Airway epithelial cell (primary cell): ENCODE measurements around the gene CGB5. TPM values are rescaled to one million over a fixed set of nuclear protein-coding genes. Genes with fewer than 3 reads are reported as not detected.

Experiments used
- total RNA-seq: library from RNA; depleted of rRNA; stranded (reverse); fragments of >200 nt; gene quantifications from 2 replicates; pipeline ENCODE4 v1.2.3, GENCODE V29; 2015

Gene CGB5
- total RNA-seq: not detected in 2 replicates

DNA sequence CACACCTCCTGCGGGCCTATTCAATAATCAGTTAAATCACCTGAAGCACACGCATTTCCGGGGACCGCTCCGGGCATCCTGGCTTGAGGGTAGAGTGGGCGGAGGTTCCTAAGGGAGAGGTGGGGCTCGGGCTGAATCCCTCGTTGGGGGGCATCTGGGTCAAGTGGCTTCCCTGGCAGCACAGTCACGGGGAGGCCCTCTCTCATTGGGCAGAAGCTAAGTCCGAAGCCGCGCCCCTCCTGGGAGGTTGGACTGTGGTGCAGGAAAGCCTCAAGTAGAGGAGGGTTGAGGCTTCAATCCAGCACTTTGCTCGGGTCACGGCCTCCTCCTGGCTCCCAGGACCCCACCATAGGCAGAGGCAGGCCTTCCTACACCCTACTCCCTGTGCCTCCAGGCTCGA lies at the start of gene CGB5:
CGB5 (plus strand) TSS at position 301 of the 400 bp plus-strand sequence. CDS start 362 bp downstream, outside the sequence.

DNA sequence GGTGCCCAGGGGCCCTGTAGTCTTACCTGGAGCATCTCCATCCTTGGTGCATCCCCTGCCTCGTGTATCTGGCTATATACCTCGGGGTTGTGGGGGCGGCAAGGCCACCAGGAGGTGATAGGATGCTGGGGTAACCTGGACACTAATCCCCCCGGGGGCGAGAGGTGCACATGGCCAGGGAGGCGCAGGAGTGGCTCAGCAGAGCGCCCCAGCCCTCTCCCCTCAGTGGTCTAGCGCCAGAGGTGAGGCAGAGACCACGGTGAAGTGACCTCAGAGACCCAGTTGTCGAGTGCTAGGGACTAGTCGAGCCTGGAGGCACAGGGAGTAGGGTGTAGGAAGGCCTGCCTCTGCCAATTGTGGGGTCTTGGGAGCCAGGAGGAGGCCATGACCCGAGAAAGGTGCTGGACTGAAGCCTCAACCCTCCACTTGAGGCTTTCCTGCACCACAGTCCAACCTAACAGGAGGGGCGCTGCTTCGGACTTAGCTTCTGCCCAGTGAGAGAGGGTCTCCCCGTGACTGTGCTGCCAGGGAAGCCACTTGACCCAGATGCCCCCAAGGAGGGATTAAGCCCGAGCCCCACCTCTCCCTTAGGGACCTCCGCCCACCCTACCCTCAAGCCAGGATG lies 26.5 kb upstream of the CGB5 start, which contains the start of gene LHB:
LHB (minus strand) TSS at position 51 of the 625 bp plus-strand sequence; CDS start at position 41, 10 bp downstream.

DNA sequence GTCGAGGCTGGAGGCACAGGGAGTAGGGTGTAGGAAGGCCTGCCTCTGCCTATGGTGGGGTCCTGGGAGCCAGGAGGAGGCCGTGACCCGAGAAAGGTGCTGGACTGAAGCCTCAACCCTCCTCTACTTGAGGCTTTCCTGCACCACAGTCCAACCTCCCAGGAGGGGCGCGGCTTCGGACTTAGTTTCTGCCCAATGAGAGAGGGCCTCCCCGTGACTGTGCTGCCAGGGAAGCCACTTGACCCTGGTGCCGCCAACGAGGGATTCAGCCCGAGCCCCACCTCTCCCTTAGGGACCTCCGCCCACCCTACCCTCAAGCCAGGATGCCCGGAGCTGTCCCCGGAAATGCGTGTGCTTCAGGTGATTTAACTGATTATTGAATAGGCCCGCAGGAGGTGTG lies 19.4 kb upstream of the CGB5 start, which contains the start of gene CGB3:
CGB3 (minus strand) TSS at position 101 of the 400 bp plus-strand sequence. CDS start 362 bp downstream, outside the sequence.

DNA sequence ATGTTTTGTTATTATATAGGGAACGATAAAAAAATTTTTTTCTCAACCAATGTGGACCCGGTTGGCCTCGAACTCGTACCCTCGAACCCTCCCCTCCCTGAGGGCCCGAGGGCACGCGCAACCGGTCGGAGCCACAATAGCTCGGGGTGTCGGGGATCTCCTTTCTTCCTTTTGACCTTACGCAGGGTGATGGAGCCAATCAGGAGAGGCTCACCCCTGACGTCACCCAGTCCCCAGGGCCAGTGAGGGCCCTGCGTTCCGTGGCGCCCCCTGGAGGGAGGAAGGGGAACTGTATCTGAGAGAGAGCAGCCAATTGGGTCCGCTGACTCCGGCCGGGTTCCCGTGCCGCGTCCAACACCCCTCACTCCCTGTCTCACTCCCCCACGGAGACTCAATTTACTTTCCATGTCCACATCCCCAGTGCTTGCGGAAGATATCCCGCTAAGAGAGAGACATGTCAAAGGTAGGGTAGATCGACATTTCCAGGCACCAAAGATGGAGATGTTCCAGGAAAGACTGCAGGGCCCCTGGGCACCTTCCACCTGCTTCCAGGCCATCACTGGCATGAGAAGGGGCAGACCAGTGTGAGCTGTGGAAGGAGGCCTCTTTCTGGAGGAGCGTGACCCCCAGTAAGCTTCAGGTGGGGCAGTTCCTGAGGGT lies 11.9 kb upstream of the CGB5 start, which contains the start of gene CGB2:
CGB2 (plus strand) TSS at position 249 of the 660 bp plus-strand sequence; CDS start at position 455, 206 bp downstream.

DNA sequence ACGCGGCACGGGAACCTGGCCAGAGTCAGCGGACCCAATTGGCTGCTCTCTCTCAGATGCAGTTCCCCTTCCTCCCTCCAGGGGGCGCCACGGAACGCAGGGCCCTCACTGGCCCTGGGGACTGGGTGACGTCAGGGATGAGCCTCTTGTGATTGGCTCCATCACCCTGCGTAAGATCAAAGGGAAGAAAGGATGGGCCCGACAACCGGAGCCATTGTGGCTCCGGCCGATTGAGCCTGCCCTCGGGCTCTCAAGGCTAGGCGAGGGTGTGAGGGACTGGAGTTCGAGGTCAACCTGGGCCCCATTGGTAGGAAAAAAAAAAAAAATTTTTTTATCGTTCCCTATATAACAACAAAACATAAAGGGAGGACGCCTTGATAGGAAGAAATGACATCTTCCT lies 6.8 kb upstream of the CGB5 start, which contains the start of gene CGB1:
CGB1 (minus strand) TSS at position 81 of the 400 bp plus-strand sequence. CDS start 184 bp downstream, outside the sequence.

DNA sequence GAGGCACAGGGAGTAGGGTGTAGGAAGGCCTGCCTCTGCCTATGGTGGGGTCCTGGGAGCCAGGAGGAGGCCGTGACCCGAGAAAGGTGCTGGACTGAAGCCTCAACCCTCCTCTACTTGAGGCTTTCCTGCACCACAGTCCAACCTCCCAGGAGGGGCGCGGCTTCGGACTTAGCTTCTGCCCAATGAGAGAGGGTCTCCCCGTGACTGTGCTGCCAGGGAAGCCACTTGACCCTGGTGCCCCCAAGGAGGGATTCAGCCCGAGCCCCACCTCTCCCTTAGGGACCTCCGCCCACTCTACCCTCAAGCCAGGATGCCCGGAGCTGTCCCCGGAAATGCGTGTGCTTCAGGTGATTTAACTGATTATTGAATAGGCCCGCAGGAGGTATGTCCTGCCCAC lies 5.4 kb downstream of the CGB5 start, which contains the start of gene CGB8:
CGB8 (minus strand) TSS at position 101 of the 400 bp plus-strand sequence. CDS start 372 bp downstream, outside the sequence.

DNA sequence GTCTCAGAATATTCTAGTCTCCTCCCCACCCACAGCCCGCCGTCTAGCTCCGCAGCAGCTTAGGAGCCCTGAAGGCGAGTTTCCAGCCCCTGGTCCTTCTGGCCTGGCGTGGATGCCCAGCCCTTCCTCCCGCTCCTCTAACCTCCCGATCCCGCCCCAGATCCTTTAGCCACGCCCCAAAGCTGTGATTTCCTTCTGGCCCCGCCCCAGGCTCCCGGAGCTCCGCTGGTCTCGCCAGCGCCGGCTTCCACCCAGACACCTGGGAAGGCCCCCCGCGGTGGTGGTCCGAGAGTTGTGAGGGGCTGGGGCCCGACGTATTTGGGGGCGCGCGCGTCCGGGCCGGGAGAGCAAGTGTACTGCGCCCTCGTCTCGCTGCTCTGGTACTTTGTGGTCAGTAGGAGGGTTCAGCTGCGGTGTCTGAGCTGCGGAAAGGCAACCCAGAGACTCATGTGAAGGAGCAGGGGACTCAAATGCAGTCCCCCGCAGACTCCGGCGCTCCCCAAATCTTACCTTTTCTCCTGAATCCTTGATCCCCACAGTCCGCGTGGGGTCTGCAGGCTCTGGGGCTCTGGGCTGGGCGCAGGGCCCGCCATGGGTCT lies 14.1 kb downstream of the CGB5 start, which contains the start of gene CGB7:
CGB7 (minus strand) TSS at position 114 of the 599 bp plus-strand sequence. CDS start 2,374 bp downstream, outside the sequence.

DNA sequence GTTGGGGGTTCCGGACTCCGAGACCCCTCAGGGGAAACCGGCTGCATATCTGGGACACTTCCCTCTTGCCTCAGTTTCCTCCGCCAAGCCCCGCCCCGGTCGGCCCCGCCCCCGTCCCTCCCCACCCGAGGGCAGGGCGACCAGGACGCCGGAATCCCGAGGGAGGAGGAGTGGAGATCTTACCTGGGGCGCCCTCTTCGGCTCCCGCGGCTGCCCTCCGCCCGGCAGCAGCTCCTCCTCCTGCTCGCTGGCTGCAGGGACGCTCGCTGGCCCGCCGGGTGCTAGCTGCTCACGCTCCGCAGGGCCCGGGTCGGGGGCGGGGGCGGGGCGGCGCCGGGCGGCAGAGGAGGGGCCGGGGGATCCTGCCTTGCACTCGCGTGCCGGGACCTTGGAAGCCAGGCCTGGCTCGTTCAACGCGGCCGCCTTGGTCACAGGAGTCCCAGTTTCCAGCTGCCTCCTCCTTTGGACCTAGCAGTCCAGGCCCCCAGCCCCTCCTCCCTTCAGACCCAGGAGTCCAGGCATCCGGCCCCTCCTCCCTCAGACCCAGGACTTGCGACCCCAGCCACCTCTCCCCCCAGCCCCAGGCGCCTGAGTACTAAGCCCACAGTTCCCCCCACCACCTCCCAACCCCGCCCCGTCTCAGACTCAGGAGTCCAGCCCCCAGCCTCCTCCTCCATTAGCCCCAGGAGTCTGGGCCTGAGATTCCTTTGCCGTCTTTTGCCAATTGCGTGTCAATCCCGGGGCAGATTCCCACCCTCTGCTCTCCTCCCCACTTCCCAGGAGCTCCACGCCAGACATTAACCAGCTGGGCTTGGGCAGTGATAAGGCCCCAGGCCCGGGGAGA lies 21.3 kb downstream of the CGB5 start, which contains the start of gene NTF4:
NTF4 (minus strand) TSS at position 51 of the 844 bp plus-strand sequence. CDS start 2,821 bp downstream, outside the sequence.

DNA sequence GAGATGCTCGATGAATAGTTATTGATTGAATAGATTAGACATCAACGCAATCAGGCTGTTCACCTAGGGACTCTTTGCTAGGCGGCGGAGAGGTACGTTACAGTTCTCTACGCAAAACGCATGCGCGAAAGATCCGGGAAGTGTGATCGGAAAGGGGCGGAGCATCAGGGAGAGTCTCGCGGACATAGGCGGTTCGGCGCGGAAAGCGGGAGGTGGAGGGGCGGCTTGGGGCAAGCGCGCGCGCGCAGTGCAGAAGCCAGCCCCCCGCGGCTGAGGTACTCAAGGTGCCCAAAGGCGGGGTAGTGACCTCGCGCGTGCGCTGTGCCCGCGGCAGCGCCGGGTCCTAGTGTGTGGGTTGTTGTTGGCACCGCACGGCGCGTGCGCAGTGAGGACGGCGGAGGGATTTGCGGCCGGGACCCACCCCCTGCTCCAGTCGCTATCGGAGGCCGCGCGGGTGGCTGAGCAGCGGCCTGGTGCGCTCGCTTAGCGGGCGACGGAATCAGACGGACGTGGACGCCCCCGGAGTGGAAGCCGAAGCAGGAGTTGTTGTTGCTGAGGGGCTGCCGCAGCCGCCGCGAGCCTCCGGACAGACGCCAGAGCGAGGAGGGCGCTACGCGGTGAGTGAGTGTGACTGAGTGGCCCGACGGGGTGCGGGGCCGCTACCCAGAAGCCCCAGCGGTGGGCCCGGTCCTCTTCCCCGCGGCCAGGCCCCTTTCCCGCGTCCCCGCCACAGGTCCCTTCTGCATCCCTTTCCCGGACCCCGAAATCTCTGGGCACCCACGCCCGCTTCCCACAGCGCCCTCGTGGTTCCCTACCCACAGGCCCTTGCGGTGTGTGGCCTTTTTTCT lies 41.6 kb downstream of the CGB5 start, which contains the start of gene SNRNP70:
SNRNP70 (plus strand) TSS at position 432 of the 848 bp plus-strand sequence. CDS start 964 bp downstream, outside the sequence.

Other genes starting within 250 kb of the CGB5 start
- 43.5 and 69.6 TPM in 2 replicates for gene BCAT2, start 232.8 kb upstream of the CGB5 start, total RNA-seq
- 1.1 and 2.4 TPM in 2 replicates for gene HSD17B14, start 207.4 kb upstream of the CGB5 start, total RNA-seq
- 1.7 and 5.3 TPM in 2 replicates for gene PLEKHA4, start 175.2 kb upstream of the CGB5 start, total RNA-seq
- 25.3 and 25.5 TPM in 2 replicates for gene PPP1R15A, start 171.4 kb upstream of the CGB5 start, total RNA-seq
- gene TULP2, start 145.1 kb upstream of the CGB5 start, total RNA-seq: not detected in 2 replicates
- gene NUCB1, start 143.5 kb upstream of the CGB5 start, total RNA-seq: 186 and 191 TPM in 2 replicates
- 0.33 and 1.1 TPM in 2 replicates for gene DHDH, start 110.1 kb upstream of the CGB5 start, total RNA-seq
- gene BAX, start 89.0 kb upstream of the CGB5 start, total RNA-seq: 74.6 and 94.5 TPM in 2 replicates
- 788 and 1,050 TPM in 2 replicates for gene FTL, start 78.5 kb upstream of the CGB5 start, total RNA-seq
- 63.5 and 69.1 TPM in 2 replicates for gene GYS1, start 50.5 kb upstream of the CGB5 start, total RNA-seq
- 300 and 321 TPM in 2 replicates for gene RUVBL2, start 50.0 kb upstream of the CGB5 start, total RNA-seq
- not detected in 2 replicates for gene LHB, start 26.8 kb upstream of the CGB5 start, total RNA-seq
- gene CGB3, start 19.5 kb upstream of the CGB5 start, total RNA-seq: not detected in 2 replicates
- gene CGB2, start 12.0 kb upstream of the CGB5 start, total RNA-seq: 0.49 and 1.3 TPM in 2 replicates
- 2.4 TPM in 1 of 2 replicates, not detected in the other for gene CGB1, start 7.0 kb upstream of the CGB5 start, total RNA-seq
- 0.37 TPM in 1 of 2 replicates, not detected in the other for gene CGB8, start 5.3 kb downstream of the CGB5 start, total RNA-seq
- gene CGB7, start 13.9 kb downstream of the CGB5 start, total RNA-seq: 0.23 and 2.3 TPM in 2 replicates
- gene NTF4, start 21.0 kb downstream of the CGB5 start, total RNA-seq: 5.6 and 6.5 TPM in 2 replicates
- gene KCNA7, start 28.9 kb downstream of the CGB5 start, total RNA-seq: not detected in 2 replicates
- 208 and 217 TPM in 2 replicates for gene SNRNP70, start 41.6 kb downstream of the CGB5 start, total RNA-seq
- 10.3 and 10.5 TPM in 2 replicates for gene LIN7B, start 70.5 kb downstream of the CGB5 start, total RNA-seq
- 4.0 and 11.2 TPM in 2 replicates for gene C19orf73, start 75.3 kb downstream of the CGB5 start, total RNA-seq
- 9.9 and 12.8 TPM in 2 replicates for gene PPFIA3, start 75.7 kb downstream of the CGB5 start, total RNA-seq
- gene HRC, start 111.5 kb downstream of the CGB5 start, total RNA-seq: not detected in 2 replicates
- 19.6 and 20.2 TPM in 2 replicates for gene TRPM4, start 113.9 kb downstream of the CGB5 start, total RNA-seq